Astrocyte of the cerebellum (primary cell): ENCODE data around the gene CYSTM1.
A peak's percentile ranks its signal among the peaks of the same experiment; 100 is the strongest.

ENCODE experiments used
- DNase-seq: peaks from one replicate; pipeline ENCODE4 v3.0.0-alpha.2; 2011; ENCODE audit warnings: low read depth
- H3K4me3 ChIP-seq: 2 replicates; pipeline ENCODE4 v1.5.1; 2011; ENCODE audit warnings: mild to moderate bottlenecking, low read depth, low read length, moderate library complexity
- CTCF ChIP-seq: IDR thresholded peaks from 2 replicates; pipeline ENCODE4 v1.5.1; 2012; ENCODE audit warnings: low read length, low read depth, moderate library complexity, mild to moderate bottlenecking; ENCODE audit errors: missing control alignments
- in situ Hi-C: cut with HindIII; loops from 2 replicates; pipeline ENCODE4 v1.10.0; 2017; ENCODE audit warnings: low sequenced_read_pairs

The CYSTM1 gene

GRCh38 chr5:140181525-140181924 is 6.5 kb downstream of the CYSTM1 start:
- H3K4me3 ChIP-seq, result no peak overlapping the region
- DNase-seq, result no peak
- no peak for TF ChIP-seq CTCF
- in situ Hi-C loops, result no loop called here

DNA sequence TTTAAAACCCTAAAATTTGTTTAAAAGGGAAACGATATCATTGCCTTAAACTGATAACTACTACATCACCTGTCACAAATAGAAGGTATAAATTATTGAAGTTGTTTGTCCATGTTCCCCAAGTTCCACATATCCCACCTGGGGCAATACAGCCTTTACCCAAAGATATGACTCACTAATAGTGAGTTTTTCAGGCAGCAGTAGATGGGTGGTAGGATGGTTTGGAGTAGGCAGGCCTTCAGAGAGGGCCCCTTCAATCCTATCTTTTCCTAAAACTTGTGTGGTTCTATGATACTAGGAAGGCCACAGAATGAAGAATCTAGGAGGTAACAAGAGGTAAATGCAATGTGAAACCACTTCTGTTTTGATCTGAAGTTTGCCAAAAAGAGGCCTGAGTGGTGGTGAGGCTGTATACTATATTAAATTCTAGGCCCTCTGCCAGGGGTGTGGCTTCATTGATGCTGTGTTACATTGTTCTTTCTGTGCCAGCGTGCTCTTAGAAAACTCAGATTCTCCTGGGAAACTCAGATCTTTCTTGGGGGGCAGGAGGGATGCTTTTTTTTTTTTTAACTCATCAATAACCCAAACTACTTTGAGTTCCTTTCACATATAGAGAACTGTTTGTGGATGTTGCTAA is 7.2 kb downstream of the CYSTM1 start:
- DNase-seq, result peak; percentile 49
- no peak overlapping the region for H3K4me3 ChIP-seq
- no peak for TF ChIP-seq CTCF
- in situ Hi-C loops, result no loop called here

GRCh38 chr5:140182803-140183367 is 7.9 kb downstream of the CYSTM1 start:
- no peak overlapping the region for H3K4me3 ChIP-seq
- in situ Hi-C loops, result no loop called here
- TF ChIP-seq CTCF, result no peak
- peak; percentile 56 for DNase-seq

- H3K4me3 ChIP-seq, result no peak overlapping the region
- TF ChIP-seq CTCF, result no peak
- no peak for DNase-seq
- in situ Hi-C loops, result no loop called here
Observed at GRCh38 chr5:140185409-140185808, 10.4 kb downstream of the CYSTM1 start.

DNA sequence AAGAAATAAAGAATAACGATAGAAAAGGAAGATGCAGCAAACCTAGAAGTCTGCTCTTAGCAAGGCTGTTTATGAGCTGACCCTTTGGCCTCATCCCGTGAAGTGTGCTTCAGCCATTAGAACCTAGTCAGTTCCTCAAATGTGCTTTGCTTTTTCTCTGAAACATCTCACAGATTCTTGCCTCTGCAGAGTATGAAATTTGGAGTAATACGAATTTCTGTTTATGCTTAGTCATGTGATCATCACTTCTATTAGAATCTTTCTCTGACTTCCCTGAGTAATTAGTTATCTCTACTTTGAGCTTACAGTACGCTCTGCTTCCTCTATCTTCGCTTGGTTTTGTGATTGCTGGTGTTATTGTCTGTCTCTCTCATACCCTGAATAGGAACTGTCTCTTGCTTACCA is 11.3 kb downstream of the CYSTM1 start:
- in situ Hi-C loops, result no loop called here
- no peak for TF ChIP-seq CTCF
- DNase-seq, result no peak
- no peak overlapping the region for H3K4me3 ChIP-seq

- in situ Hi-C loops, result no loop called here
- no peak overlapping the region for H3K4me3 ChIP-seq
- no peak for TF ChIP-seq CTCF
- DNase-seq, result no peak
Observed at GRCh38 chr5:140189253-140189652, 14.3 kb downstream of the CYSTM1 start.
